NCI-H69 (cell line): ENCODE results near the gene UPK1A.

ENCODE experiments used
- DNase-seq: peaks from one replicate; lab custom pipeline; 2025; lab: John Stamatoyannopoulos, UW

Gene UPK1A

GRCh38 chr19:35693422-35693821 lies 27.1 kb downstream of the UPK1A start:
- no peak for DNase-seq

GRCh38 chr19:35693835-35694599 lies 27.7 kb downstream of the UPK1A start:
- DNase-seq: peak; percentile 92

GRCh38 chr19:35695895-35696422 lies 29.6 kb downstream of the UPK1A start:
- DNase-seq: no peak

GRCh38 chr19:35696835-35697234 lies 30.5 kb downstream of the UPK1A start:
- DNase-seq: no peak

GRCh38 chr19:35702223-35703012 lies 36.1 kb downstream of the UPK1A start:
- DNase-seq: peak; percentile 100

GRCh38 chr19:35703343-35703742 lies 37.0 kb downstream of the UPK1A start:
- DNase-seq: peak; percentile 37

- DNase-seq: no peak
Observed at GRCh38 chr19:35704218-35704617, 37.9 kb downstream of the UPK1A start, which contains the start of gene ZBTB32. ZBTB32 (plus strand) TSS chr19:35704558; CDS start chr19:35714627, 10,069 bp downstream.

GRCh38 chr19:35708391-35708790 lies 42.1 kb downstream of the UPK1A start:
- no peak for DNase-seq

- no peak for DNase-seq
Observed at GRCh38 chr19:35710784-35711723, 44.7 kb downstream of the UPK1A start.

- no peak for DNase-seq
Observed at GRCh38 chr19:35712567-35713505, 46.5 kb downstream of the UPK1A start.

- no peak for DNase-seq
Observed at GRCh38 chr19:35713506-35713850, 47.2 kb downstream of the UPK1A start.

GRCh38 chr19:35713904-35714495 lies 47.7 kb downstream of the UPK1A start:
- no peak for DNase-seq

- DNase-seq: peak; percentile 59
Observed at GRCh38 chr19:35714601-35715354, 48.5 kb downstream of the UPK1A start.

- DNase-seq: no peak
Observed at GRCh38 chr19:35715355-35715809, 49.1 kb downstream of the UPK1A start.

- DNase-seq: peak; percentile 71
Observed at GRCh38 chr19:35715981-35716800, 49.9 kb downstream of the UPK1A start.

GRCh38 chr19:35716801-35717664 lies 50.7 kb downstream of the UPK1A start:
- peak; percentile 92 for DNase-seq

GRCh38 chr19:35717665-35718344 lies 51.5 kb downstream of the UPK1A start, which contains the start of gene KMT2B:
KMT2B (plus strand) TSS chr19:35718003; CDS start chr19:35718019, 16 bp downstream.
- peak; percentile 99 for DNase-seq
